Ishikawa (cell line): ENCODE measurements around the gene GOSR2.

ENCODE experiments used
- CREB1 ChIP-seq: IDR thresholded peaks from 2 replicates; pipeline ENCODE4 v1.6.1; 2012; ENCODE audit warnings: low read depth
- EP300 ChIP-seq: IDR thresholded peaks from 2 replicates; pipeline ENCODE4 v1.6.1; 2012; ENCODE audit warnings: borderline replicate concordance
- MAX ChIP-seq: IDR thresholded peaks from 2 replicates; pipeline ENCODE4 v1.6.1; 2012
- REST ChIP-seq: IDR thresholded peaks from 2 replicates; pipeline ENCODE4 v1.6.1; 2012; ENCODE audit warnings: low read depth, mild to moderate bottlenecking
- TEAD4 ChIP-seq: IDR thresholded peaks from 2 replicates; pipeline ENCODE4 v1.6.1; 2012
- USF1 ChIP-seq: IDR thresholded peaks from 2 replicates; pipeline ENCODE4 v1.6.1; 2012
- YY1 ChIP-seq: IDR thresholded peaks from 2 replicates; pipeline ENCODE4 v1.6.1; 2012; ENCODE audit warnings: low read depth

GRCh38 chr17:46896991-46897390 lies 26.0 kb upstream of the GOSR2 start:
- TF ChIP-seq TEAD4 (no peak), REST (no peak), MAX (no peak), YY1 (no peak), CREB1 (no peak), USF1 (no peak), EP300 (no peak)
